GM18868 (cell line): ENCODE data around the gene SLC9A5.

Experiments
- ATAC-seq: cut with Tn5 transposase; IDR thresholded peaks from one replicate; pipeline ENCODE4 v1.9.1; 2021; ENCODE audit warnings: mild to moderate bottlenecking, moderate library complexity; ENCODE audit not compliant: unreplicated experiment

SLC9A5 gene

GRCh38 chr16:67238806-67239470 lies 9.8 kb upstream of the SLC9A5 start:
- ATAC-seq = no peak

- no peak for ATAC-seq
Observed at GRCh38 chr16:67240506-67240905, 8.3 kb upstream of the SLC9A5 start.

GRCh38 chr16:67241008-67241900 lies 7.5 kb upstream of the SLC9A5 start:
- ATAC-seq = no peak

- ATAC-seq = no peak
Observed at GRCh38 chr16:67242138-67242730, 6.5 kb upstream of the SLC9A5 start.

- ATAC-seq = no peak
Observed at GRCh38 chr16:67243481-67243880, 5.3 kb upstream of the SLC9A5 start.

- ATAC-seq = peak; percentile 63
Observed at GRCh38 chr16:67244387-67245185, 4.2 kb upstream of the SLC9A5 start.

GRCh38 chr16:67245186-67245585 lies 3.6 kb upstream of the SLC9A5 start:
- ATAC-seq = no peak

- ATAC-seq = no peak
Observed at GRCh38 chr16:67245674-67246080, 3.1 kb upstream of the SLC9A5 start.

- ATAC-seq = no peak
Observed at GRCh38 chr16:67246081-67246755, 2.6 kb upstream of the SLC9A5 start.

GRCh38 chr16:67246756-67247191 lies 2.0 kb upstream of the SLC9A5 start:
- no peak for ATAC-seq

GRCh38 chr16:67247192-67248072 lies 1.3 kb upstream of the SLC9A5 start, which contains the start of gene FHOD1:
TSS of gene FHOD1 (minus strand) at chr16:67247481. CDS start at chr16:67247410, 71 bp downstream.
- ATAC-seq = peak; percentile 42

GRCh38 chr16:67248073-67248400 lies 742 bp upstream of the SLC9A5 start:
- no peak for ATAC-seq

GRCh38 chr16:67249178-67250044 lies 632 bp downstream of the SLC9A5 start:
- no peak for ATAC-seq

GRCh38 chr16:67250045-67250327 lies 1.2 kb downstream of the SLC9A5 start:
- ATAC-seq = no peak

- ATAC-seq = no peak
Observed at GRCh38 chr16:67252609-67253497, 4.1 kb downstream of the SLC9A5 start.

- ATAC-seq = no peak
Observed at GRCh38 chr16:67254801-67255552, 6.2 kb downstream of the SLC9A5 start.
